GM18907 (cell line): ENCODE data around the gene ZNF185.

Experiments
- ATAC-seq: cut with Tn5 transposase; IDR thresholded peaks from one replicate; pipeline ENCODE4 v1.9.1; 2021; ENCODE audit warnings: mild to moderate bottlenecking, moderate library complexity; ENCODE audit not compliant: unreplicated experiment

ZNF185 gene

GRCh38 chrX:152945021-152945979 is 47.4 kb downstream of the ZNF185 start:
- no peak for ATAC-seq

- ATAC-seq = no peak
Measured at GRCh38 chrX:152946681-152947080, 48.8 kb downstream of the ZNF185 start.
